ENCODE measurements around the gene OCLN. TPM values are rescaled to one million over a fixed set of nuclear protein-coding genes. Genes with fewer than 3 reads are reported as not detected.
"Not testable (repeated sequence)": the region's sequence is repeated elsewhere in the genome, so short reads cannot be mapped to it uniquely, and the experiment has no call there.

Gene OCLN
- total and polyA plus RNA-seq, 7 donors: 0.06 to 0.58 (median 0.21) TPM

DNA sequence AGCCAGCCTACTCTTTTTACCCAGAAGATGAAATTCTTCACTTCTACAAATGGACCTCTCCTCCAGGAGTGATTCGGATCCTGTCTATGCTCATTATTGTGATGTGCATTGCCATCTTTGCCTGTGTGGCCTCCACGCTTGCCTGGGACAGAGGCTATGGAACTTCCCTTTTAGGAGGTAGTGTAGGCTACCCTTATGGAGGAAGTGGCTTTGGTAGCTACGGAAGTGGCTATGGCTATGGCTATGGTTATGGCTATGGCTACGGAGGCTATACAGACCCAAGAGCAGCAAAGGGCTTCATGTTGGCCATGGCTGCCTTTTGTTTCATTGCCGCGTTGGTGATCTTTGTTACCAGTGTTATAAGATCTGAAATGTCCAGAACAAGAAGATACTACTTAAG is 16.6 kb downstream of the OCLN start:
- no peak for DNase-seq
- ATAC-seq: no peak
- TF ChIP-seq, protein P1, sequence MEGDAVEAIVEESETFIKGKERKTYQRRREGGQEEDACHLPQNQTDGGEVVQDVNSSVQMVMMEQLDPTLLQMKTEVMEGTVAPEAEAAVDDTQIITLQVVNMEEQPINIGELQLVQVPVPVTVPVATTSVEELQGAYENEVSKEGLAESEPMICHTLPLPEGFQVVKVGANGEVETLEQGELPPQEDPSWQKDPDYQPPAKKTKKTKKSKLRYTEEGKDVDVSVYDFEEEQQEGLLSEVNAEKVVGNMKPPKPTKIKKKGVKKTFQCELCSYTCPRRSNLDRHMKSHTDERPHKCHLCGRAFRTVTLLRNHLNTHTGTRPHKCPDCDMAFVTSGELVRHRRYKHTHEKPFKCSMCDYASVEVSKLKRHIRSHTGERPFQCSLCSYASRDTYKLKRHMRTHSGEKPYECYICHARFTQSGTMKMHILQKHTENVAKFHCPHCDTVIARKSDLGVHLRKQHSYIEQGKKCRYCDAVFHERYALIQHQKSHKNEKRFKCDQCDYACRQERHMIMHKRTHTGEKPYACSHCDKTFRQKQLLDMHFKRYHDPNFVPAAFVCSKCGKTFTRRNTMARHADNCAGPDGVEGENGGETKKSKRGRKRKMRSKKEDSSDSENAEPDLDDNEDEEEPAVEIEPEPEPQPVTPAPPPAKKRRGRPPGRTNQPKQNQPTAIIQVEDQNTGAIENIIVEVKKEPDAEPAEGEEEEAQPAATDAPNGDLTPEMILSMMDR (IDR thresholded peaks at IDR 0.05): no peak
- Histone ChIP-seq H3K4me3 (no peak overlapping the region), H3K27me3 (ENCODE audit: insufficient read depth in 3 of 3, low read length in 2 of 3) (no peaks in the 10 kb centered on the region), H3K4me1 (no peaks in the 10 kb centered on the region), H3K9me3 (no peaks in the 10 kb centered on the region), H3K36me3 (ENCODE audit: insufficient read depth in 1 of 2, low read depth in 1 of 2) (no peaks in the 10 kb centered on the region), H3K27ac (no peak overlapping the region)
- 94 to 97% (median 94%) methylated on average over 6 of the region's 6 CpGs for WGBS, 3 donors
- intact Hi-C loops (cut with DNase I): no loop called here

GRCh38 chr5:69510694-69511093 is 18.1 kb downstream of the OCLN start:
- ATAC-seq: no peak

GRCh38 chr5:69512740-69513260 is 20.2 kb downstream of the OCLN start:
- ATAC-seq (no peak), DNase-seq (no peak)
- Histone ChIP-seq H3K27me3 (ENCODE audit: insufficient read depth in 3 of 3, low read length in 2 of 3) (no peaks in the 10 kb centered on the region), H3K4me3 (no peak overlapping the region), H3K4me1 (no peaks in the 10 kb centered on the region), H3K9me3 (no peaks in the 10 kb centered on the region), H3K36me3 (ENCODE audit: insufficient read depth in 1 of 2, low read depth in 1 of 2) (no peaks in the 10 kb centered on the region), H3K27ac (no peak overlapping the region)
- intact Hi-C loops (cut with DNase I): no loop called here
- WGBS, 3 donors: 84 to 94% (median 90%) methylated on average over 2 of the region's 2 CpGs
- TF ChIP-seq, protein P1 (IDR thresholded peaks at IDR 0.05): no peak

More at GRCh38 chr5:69510694-69511093, 18.1 kb downstream of the OCLN start:
- Histone ChIP-seq H3K36me3 (ENCODE audit: insufficient read depth in 1 of 2, low read depth in 1 of 2) (no peaks in the 10 kb centered on the region), H3K27ac (no peak overlapping the region), H3K4me1 (no peaks in the 10 kb centered on the region), H3K27me3 (ENCODE audit: insufficient read depth in 3 of 3, low read length in 2 of 3) (no peaks in the 10 kb centered on the region), H3K4me3 (no peak overlapping the region), H3K9me3 (no peaks in the 10 kb centered on the region)
- no peak for DNase-seq
- TF ChIP-seq, protein P1 (IDR thresholded peaks at IDR 0.05): no peak
- WGBS, 3 donors: 72 to 91% (median 75%) methylated on average over 2 of the region's 2 CpGs
- intact Hi-C loops (cut with DNase I): no loop called here

GRCh38 chr5:69515570-69515969 is 23.0 kb downstream of the OCLN start:
- intact Hi-C loops (cut with DNase I); H3K4me3 ChIP-seq; DNase-seq: not testable (repeated sequence)

GRCh38 chr5:69516769-69517168 is 24.2 kb downstream of the OCLN start:
- 88 to 91% (median 89%) methylated on average over 1 of the region's 1 CpG for WGBS, 3 donors
- H3K9me3 ChIP-seq: no peaks in the 10 kb centered on the region
- no peak overlapping the region for H3K27ac ChIP-seq
- H3K4me1 ChIP-seq: no peaks in the 10 kb centered on the region
- intact Hi-C loops (cut with DNase I): no loop called here
- H3K27me3 ChIP-seq (ENCODE audit: insufficient read depth in 3 of 3, low read length in 2 of 3): no peaks in the 10 kb centered on the region
- TF ChIP-seq, protein P1 (IDR thresholded peaks at IDR 0.05): no peak
- no peak for DNase-seq
- H3K36me3 ChIP-seq (ENCODE audit: insufficient read depth in 1 of 2, low read depth in 1 of 2): no peaks in the 10 kb centered on the region
- no peak overlapping the region for H3K4me3 ChIP-seq
- ATAC-seq: no peak

More at GRCh38 chr5:69515570-69515969, 23.0 kb downstream of the OCLN start:
- not testable (repeated sequence) for H3K27ac ChIP-seq; H3K4me1 ChIP-seq; H3K27me3 ChIP-seq (ENCODE audit: insufficient read depth in 3 of 3, low read length in 2 of 3); ATAC-seq; H3K9me3 ChIP-seq; H3K36me3 ChIP-seq (ENCODE audit: insufficient read depth in 1 of 2, low read depth in 1 of 2)
- WGBS, 3 donors: 97 to 99% (median 98%) methylated on average over 11 to 22 of the region's 30 CpGs
